ENCODE measurements around the gene PUS10.
A peak's percentile ranks its signal among the peaks of the same experiment; 100 is the strongest.
"Not testable (repeated sequence)": the region's sequence is repeated elsewhere in the genome, so short reads cannot be mapped to it uniquely, and the experiment has no call there.

PUS10 gene

DNA sequence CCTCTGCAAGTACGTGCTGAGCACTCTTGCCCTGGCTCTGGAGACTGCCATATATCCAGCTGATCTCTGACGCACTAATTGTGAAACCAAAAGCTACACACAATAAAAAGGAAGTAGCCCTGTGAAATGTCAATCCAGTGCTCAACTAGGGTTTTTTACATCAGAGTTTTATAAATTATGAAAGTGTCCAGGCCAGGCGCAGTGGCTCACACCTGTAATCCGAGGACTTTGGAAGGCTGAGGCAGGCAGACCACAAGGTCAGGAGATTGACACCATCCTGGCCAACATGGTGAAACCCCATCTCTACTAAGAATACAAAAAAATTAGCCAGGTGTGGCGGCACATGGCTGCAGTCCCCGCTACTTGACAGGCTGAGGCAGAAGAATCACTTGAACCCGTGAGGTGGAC is 25.1 kb downstream of the PUS10 start:
- TF ChIP-seq, protein P1, sequence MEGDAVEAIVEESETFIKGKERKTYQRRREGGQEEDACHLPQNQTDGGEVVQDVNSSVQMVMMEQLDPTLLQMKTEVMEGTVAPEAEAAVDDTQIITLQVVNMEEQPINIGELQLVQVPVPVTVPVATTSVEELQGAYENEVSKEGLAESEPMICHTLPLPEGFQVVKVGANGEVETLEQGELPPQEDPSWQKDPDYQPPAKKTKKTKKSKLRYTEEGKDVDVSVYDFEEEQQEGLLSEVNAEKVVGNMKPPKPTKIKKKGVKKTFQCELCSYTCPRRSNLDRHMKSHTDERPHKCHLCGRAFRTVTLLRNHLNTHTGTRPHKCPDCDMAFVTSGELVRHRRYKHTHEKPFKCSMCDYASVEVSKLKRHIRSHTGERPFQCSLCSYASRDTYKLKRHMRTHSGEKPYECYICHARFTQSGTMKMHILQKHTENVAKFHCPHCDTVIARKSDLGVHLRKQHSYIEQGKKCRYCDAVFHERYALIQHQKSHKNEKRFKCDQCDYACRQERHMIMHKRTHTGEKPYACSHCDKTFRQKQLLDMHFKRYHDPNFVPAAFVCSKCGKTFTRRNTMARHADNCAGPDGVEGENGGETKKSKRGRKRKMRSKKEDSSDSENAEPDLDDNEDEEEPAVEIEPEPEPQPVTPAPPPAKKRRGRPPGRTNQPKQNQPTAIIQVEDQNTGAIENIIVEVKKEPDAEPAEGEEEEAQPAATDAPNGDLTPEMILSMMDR (IDR thresholded peaks at IDR 0.05; ENCODE audit: insufficient read depth, low read depth, low read length, missing control alignments), result no peak
- no peak overlapping the region for H3K4me3 ChIP-seq (ENCODE audit: low read length)
- no peak for DNase-seq (ENCODE audit: low read depth)

DNA sequence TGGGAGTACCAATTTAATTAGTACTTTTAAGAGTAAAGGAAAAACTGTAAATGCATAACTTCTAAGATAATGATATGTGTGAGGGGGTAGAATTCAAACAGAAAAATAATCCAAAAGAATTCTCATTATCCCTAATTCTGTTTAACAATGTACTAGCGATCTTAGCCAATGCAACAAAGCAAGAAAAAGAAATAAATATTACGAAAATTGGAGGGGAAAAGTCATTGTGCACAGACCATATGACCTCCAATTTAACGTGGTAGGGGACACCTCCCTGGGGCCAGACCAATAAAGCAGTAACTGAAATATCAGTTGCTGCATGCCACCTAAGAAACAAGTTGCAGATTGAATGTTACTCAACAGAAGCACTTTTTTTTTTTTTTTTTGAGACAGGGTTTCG is 26.4 kb downstream of the PUS10 start:
- TF ChIP-seq, protein P1 (IDR thresholded peaks at IDR 0.05; ENCODE audit: insufficient read depth, low read depth, low read length, missing control alignments), result no peak
- no peak for DNase-seq (ENCODE audit: low read depth)
- no peak overlapping the region for H3K4me3 ChIP-seq (ENCODE audit: low read length)

DNA sequence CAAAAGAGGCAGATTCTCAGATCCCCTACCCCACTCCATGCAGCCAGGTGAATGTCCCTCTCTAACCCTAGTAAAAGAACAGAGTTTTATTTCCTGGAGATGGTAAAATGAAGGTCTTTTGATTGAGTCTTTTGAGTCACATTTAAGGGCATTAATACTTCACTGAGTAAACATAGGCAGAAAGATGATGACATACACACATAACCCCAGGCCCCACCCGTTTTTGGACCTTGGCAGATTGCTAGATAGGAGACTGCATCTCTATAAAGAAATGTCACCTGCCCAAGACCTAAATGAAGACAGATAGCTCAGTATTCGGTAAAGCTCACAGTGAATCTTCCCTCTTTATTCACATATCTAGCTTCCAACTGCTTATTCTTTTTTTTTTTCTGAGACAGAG is 28.8 kb downstream of the PUS10 start:
- no peak overlapping the region for H3K4me3 ChIP-seq (ENCODE audit: low read length)
- DNase-seq (ENCODE audit: low read depth), result peak; percentile 57
- TF ChIP-seq, protein P1 (IDR thresholded peaks at IDR 0.05; ENCODE audit: insufficient read depth, low read depth, low read length, missing control alignments), result no peak

DNA sequence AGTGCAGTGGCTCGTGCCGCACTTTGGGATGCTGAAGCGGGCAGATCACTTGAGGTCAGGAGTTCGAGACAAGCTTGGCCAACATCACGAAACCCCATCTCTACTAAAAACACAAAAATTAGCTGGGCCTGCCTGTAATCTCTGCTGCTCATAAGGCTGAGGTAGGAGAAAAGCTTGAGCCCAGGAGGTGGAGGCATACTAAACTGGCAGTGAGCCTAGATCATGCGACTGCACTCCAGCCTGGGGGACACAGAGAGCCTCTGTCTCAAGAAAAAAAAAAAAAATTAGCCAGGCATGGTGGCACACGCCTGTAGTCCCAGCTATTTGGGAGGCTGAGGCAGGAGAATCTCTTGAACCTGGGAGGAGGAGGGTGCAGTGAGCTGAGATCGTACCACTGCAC is 30.4 kb downstream of the PUS10 start:
- not testable (repeated sequence) for DNase-seq (ENCODE audit: low read depth); H3K4me3 ChIP-seq (ENCODE audit: low read length)

DNA sequence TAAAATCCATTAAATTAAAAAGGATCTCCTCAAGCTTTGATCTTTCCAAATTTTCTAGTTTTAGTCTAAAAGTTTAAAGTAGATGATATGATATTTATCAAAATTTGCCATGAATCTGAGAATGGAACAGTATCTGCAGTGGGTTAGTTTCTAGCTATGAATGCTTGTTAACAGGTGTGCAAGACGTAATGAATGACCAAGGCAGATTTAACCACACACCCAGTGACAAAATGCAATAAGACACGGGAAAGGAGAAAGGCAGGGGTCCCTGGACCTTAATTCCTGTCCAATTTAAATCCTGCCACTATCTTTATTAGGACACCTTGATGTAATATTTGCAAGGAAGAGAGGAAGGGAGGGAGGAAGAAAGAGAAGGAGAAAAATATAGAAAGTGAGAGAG is 31.0 kb downstream of the PUS10 start:
- DNase-seq (ENCODE audit: low read depth), result no peak
- TF ChIP-seq, protein P1 (IDR thresholded peaks at IDR 0.05; ENCODE audit: insufficient read depth, low read depth, low read length, missing control alignments), result no peak
- H3K4me3 ChIP-seq (ENCODE audit: low read length), result no peak overlapping the region

DNA sequence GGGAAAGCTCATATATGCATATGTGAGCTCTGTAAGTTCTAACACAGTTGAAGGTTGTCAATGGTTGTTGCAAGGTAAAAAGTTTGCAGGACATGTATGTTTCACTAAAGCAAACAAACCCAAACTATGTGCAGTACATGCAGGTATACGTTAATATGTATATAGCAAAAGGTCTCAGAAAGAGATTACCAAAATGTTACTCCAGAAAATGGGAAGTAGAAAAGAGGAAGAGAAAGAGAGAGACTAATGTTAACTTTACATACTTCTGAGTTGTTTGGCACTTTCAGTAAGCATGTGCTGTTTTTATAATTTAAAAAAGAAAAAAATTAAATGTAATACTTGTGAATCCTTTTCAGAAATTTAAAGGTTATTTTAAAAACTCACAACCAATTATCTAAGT is 33.3 kb downstream of the PUS10 start:
- no peak overlapping the region for H3K4me3 ChIP-seq (ENCODE audit: low read length)
- TF ChIP-seq, protein P1 (IDR thresholded peaks at IDR 0.05; ENCODE audit: insufficient read depth, low read depth, low read length, missing control alignments), result no peak
- no peak for DNase-seq (ENCODE audit: low read depth)

DNA sequence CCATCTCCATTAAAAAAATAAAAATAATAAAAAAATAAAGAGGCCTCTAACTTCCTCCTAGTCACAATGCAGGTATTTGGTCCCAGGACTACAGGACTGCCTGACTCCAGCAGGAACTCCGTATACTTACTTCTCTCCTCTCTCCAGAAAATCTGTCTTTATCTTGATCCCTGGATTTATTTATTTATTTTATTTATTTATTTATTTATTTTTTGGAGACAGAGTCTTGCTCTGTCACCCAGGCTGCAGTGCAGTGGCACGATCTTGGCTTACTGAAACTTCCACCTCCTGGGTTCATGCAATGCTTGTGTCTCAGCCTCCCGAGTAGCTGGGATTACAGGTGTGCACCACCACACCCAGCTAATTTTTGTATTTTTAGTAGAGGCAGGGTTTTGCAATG is 36.0 kb downstream of the PUS10 start:
- not testable (repeated sequence) for H3K4me3 ChIP-seq (ENCODE audit: low read length); DNase-seq (ENCODE audit: low read depth)

DNA sequence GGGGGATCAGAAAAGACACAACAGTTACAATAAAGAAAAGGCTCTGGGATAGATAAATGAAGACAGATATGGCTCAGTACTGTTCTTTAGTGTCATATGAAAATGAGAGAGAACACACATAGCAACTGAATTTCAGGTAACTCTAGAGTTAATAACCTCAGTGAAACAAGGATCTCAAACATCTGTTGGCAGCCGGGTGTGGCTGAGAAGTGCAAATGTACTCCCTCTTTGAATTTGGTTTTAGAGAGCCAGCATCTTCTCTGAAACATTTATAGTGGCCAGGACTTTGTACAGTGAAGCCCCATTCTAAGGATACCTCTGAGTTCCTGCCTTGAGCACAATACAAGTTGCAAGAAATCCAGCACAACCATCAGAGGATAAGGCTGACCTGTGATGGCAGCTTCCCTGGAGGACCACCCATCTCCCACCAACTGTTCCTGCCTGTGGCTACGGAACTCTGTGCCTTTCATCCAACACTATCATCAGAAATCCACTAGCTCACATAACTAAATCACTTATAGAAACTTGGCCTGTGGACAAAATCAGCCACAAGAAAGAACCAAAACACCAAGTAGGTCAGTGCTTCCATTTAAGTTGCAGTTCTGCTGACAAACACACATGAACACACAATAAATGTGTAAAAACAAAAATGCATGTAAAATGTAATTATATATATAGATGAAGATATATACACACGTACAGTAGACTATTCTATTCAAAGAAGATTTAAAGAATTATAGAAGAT is 37.8 kb downstream of the PUS10 start:
- TF ChIP-seq, protein P1 (IDR thresholded peaks at IDR 0.05; ENCODE audit: insufficient read depth, low read depth, low read length, missing control alignments), result no peak
- H3K4me3 ChIP-seq (ENCODE audit: low read length), result no peak overlapping the region
- DNase-seq (ENCODE audit: low read depth), result no peak
